ENCODE results near the gene SNX9. TPM values are rescaled to one million over a fixed set of nuclear protein-coding genes. Genes with fewer than 3 reads are reported as not detected.

Gene SNX9
- total RNA-seq, 2 experiments from 2014 or later: 44.9 to 45.1 TPM

- no peak for DNase-seq
- ChIA-PET POLR2A (interaction anchor here (1.1 to 1.5 kb wide), 2 partner anchors 11 to 21 kb away, joined by 4 to 7 read pairs; no protein-coding TSS in a partner anchor), CTCF (interaction anchor here (0.8 to 2.3 kb wide), 3 partner anchors 9 to 65 kb away, joined by 3 to 8 read pairs (median 5); no protein-coding TSS in a partner anchor)
- peak overlapping the region; percentile 83 for H3K27ac Mint-ChIP-seq
- H3K27me3 Mint-ChIP-seq: peaks cover 3% of the 10 kb centered on the region
- intact Hi-C loops (cut with micrococcal nuclease): no loop called here
- peaks cover 23% of the 10 kb centered on the region for H3K36me3 Mint-ChIP-seq (ENCODE audit: low read depth)
- H3K4me1 Mint-ChIP-seq (ENCODE audit: low read depth): peaks cover 30% of the 10 kb centered on the region
- H3K4me3 Mint-ChIP-seq: peak overlapping the region; percentile 70
- no peak for ATAC-seq
- no peaks in the 10 kb centered on the region for H3K9me3 Mint-ChIP-seq
- no peak for TF ChIP-seq CTCF (IDR thresholded peaks at IDR 0.05)
Observed at GRCh38 chr6:157821342-157822033, 1.6 kb upstream of the SNX9 start.

GRCh38 chr6:157822245-157823000 is 623 bp upstream of the SNX9 start:
- Mint-ChIP-seq H3K27ac (peak overlapping the region; percentile 83), H3K4me1 (ENCODE audit: low read depth) (peaks cover 30% of the 10 kb centered on the region), H3K27me3 (peaks cover 3% of the 10 kb centered on the region), H3K4me3 (peak overlapping the region; percentile 70), H3K9me3 (no peaks in the 10 kb centered on the region), H3K36me3 (ENCODE audit: low read depth) (peaks cover 23% of the 10 kb centered on the region)
- POLR2A ChIA-PET: interaction anchor here (0.6 to 1.5 kb wide), 7 partner anchors 9 to 61 kb away, joined by 3 to 7 read pairs (median 3); no protein-coding TSS in a partner anchor
- ATAC-seq (peak; percentile 12), DNase-seq (no peak)
- no peak for TF ChIP-seq CTCF (IDR thresholded peaks at IDR 0.05)
- CTCF ChIA-PET: interaction anchor here (1.0 kb wide), 1 partner anchor 21 kb away, joined by 5 read pairs; no protein-coding TSS in a partner anchor
- intact Hi-C loops (cut with micrococcal nuclease): no loop called here

- peak; percentile 76 for ATAC-seq
- intact Hi-C loops (cut with micrococcal nuclease): loop anchor here (1.0 kb wide), 1 partner anchor 62 kb away; no protein-coding TSS in a partner anchor
- peaks cover 3% of the 10 kb centered on the region for H3K27me3 Mint-ChIP-seq
- ChIA-PET CTCF (interaction anchor here (1.1 to 1.3 kb wide), 2 partner anchors 16 to 50 kb away, joined by 3 read pairs; no protein-coding TSS in a partner anchor), POLR2A (interaction anchor here (0.6 to 1.6 kb wide), 11 partner anchors 9 to 76 kb away, joined by 3 to 9 read pairs (median 4); no protein-coding TSS in a partner anchor)
- H3K9me3 Mint-ChIP-seq: no peaks in the 10 kb centered on the region
- no peak for TF ChIP-seq CTCF (IDR thresholded peaks at IDR 0.05)
- H3K36me3 Mint-ChIP-seq (ENCODE audit: low read depth): peaks cover 31% of the 10 kb centered on the region
- peak overlapping the region; percentile 100 for H3K27ac Mint-ChIP-seq
- peaks cover 37% of the 10 kb centered on the region for H3K4me1 Mint-ChIP-seq (ENCODE audit: low read depth)
- peak overlapping the region; percentile 99 for H3K4me3 Mint-ChIP-seq
- DNase-seq: peak; percentile 96
Observed at GRCh38 chr6:157823528-157824370, 703 bp downstream of the SNX9 start.

- Mint-ChIP-seq H3K4me1 (ENCODE audit: low read depth) (peaks cover 52% of the 10 kb centered on the region), H3K9me3 (peaks cover 1% of the 10 kb centered on the region), H3K4me3 (peak overlapping the region; percentile 99), H3K27ac (peak overlapping the region; percentile 100), H3K27me3 (peaks cover 1% of the 10 kb centered on the region), H3K36me3 (ENCODE audit: low read depth) (peaks cover 40% of the 10 kb centered on the region)
- ATAC-seq: no peak
- TF ChIP-seq CTCF (IDR thresholded peaks at IDR 0.05): no peak
- intact Hi-C loops (cut with micrococcal nuclease): no loop called here
- POLR2A ChIA-PET: interaction anchor here (1.1 to 1.6 kb wide), 6 partner anchors 11 to 247 kb away, joined by 3 to 9 read pairs (median 5); no protein-coding TSS in a partner anchor
- CTCF ChIA-PET: interaction anchor here (1.3 kb wide), 1 partner anchor 18 kb away, joined by 3 read pairs; no protein-coding TSS in a partner anchor
- no peak for DNase-seq
Observed at GRCh38 chr6:157825243-157825904, 2.3 kb downstream of the SNX9 start.
